Measurements from ENCODE around the gene UBA3.

The UBA3 gene

GRCh38 chr3:69103123-69103522, 23.0 kb upstream of the UBA3 start:
- no peak overlapping the region for H3K4me3 ChIP-seq (ENCODE audit: low read length)
- no peak for TF ChIP-seq CTCF (conservative IDR thresholded peaks at IDR 0.05; ENCODE audit: low read depth, low read length)

GRCh38 chr3:69102384-69102783, 22.2 kb upstream of the UBA3 start:
- TF ChIP-seq CTCF (conservative IDR thresholded peaks at IDR 0.05; ENCODE audit: low read depth, low read length) = no peak
- no peak for DNase-seq (ENCODE audit: low read depth)
- no peak overlapping the region for H3K4me3 ChIP-seq (ENCODE audit: low read length)

More at GRCh38 chr3:69103123-69103522, 23.0 kb upstream of the UBA3 start:
- no peak for DNase-seq (ENCODE audit: low read depth)

- TF ChIP-seq CTCF (conservative IDR thresholded peaks at IDR 0.05; ENCODE audit: low read depth, low read length) = no peak
- no peak for DNase-seq (ENCODE audit: low read depth)
- H3K4me3 ChIP-seq (ENCODE audit: low read length) = no peak overlapping the region
Measured at GRCh38 chr3:69099576-69099975, 19.4 kb upstream of the UBA3 start.

GRCh38 chr3:69097407-69098086, 17.4 kb upstream of the UBA3 start:
- DNase-seq (ENCODE audit: low read depth) = no peak
- no peak overlapping the region for H3K4me3 ChIP-seq (ENCODE audit: low read length)
- no peak for TF ChIP-seq CTCF (conservative IDR thresholded peaks at IDR 0.05; ENCODE audit: low read depth, low read length)

- H3K4me3 ChIP-seq (ENCODE audit: low read length) = no peak overlapping the region
- DNase-seq (ENCODE audit: low read depth) = no peak
Measured at GRCh38 chr3:69096299-69096698, 16.1 kb upstream of the UBA3 start.

GRCh38 chr3:69095636-69096035, 15.5 kb upstream of the UBA3 start:
- DNase-seq (ENCODE audit: low read depth) = no peak
- H3K4me3 ChIP-seq (ENCODE audit: low read length) = no peak overlapping the region
- TF ChIP-seq CTCF (conservative IDR thresholded peaks at IDR 0.05; ENCODE audit: low read depth, low read length) = no peak

More at GRCh38 chr3:69096299-69096698, 16.1 kb upstream of the UBA3 start:
- TF ChIP-seq CTCF (conservative IDR thresholded peaks at IDR 0.05; ENCODE audit: low read depth, low read length) = no peak

GRCh38 chr3:69094467-69095205, 14.5 kb upstream of the UBA3 start:
- H3K4me3 ChIP-seq (ENCODE audit: low read length) = no peak overlapping the region
- DNase-seq (ENCODE audit: low read depth) = no peak
- TF ChIP-seq CTCF (conservative IDR thresholded peaks at IDR 0.05; ENCODE audit: low read depth, low read length) = no peak

All from retinal pigment epithelial cell (primary cell).